ENCODE data around the gene ODAD4.

ODAD4 gene

GRCh38 chr17:41985919-41986318 is 55.5 kb downstream of the ODAD4 start:
- H3K27me3 ChIP-seq (ENCODE audit: low read length), result no peaks in the 10 kb centered on the region
- H3K27ac ChIP-seq (ENCODE audit: low read depth, low read length), result no peak overlapping the region
- H3K36me3 ChIP-seq (ENCODE audit: low read length), result peaks cover 28% of the 10 kb centered on the region; the same call in 1 of the 2 replicates
- H2AFZ ChIP-seq (ENCODE audit: low read depth, low read length, severe bottlenecking), result no peak overlapping the region
- no peaks in the 10 kb centered on the region for H3K9me2 ChIP-seq (replicated peaks; ENCODE audit: insufficient read depth, low read length)
- H3K9me3 ChIP-seq (ENCODE audit: insufficient read depth, low read length), result no peaks in the 10 kb centered on the region
- H3K4me2 ChIP-seq (ENCODE audit: low read depth, low read length, poor library complexity, severe bottlenecking), result no peak overlapping the region
- no peaks in the 10 kb centered on the region for H3K79me2 ChIP-seq (ENCODE audit: insufficient read depth, low read length)
- H3K9ac ChIP-seq (ENCODE audit: low read length), result no peak overlapping the region
- H3K4me3 ChIP-seq (ENCODE audit: insufficient read depth, low read length, poor library complexity, severe bottlenecking), result no peak overlapping the region
- TF ChIP-seq CTCF (IDR thresholded peaks at IDR 0.05; ENCODE audit: insufficient read depth, low read length, poor library complexity, severe bottlenecking) (no peak), EZH2phosphoT487 (conservative IDR thresholded peaks at IDR 0.05; ENCODE audit: low read length) (no peak)
- H3F3A ChIP-seq (ENCODE audit: insufficient read depth), result 0 out of 2 replicates have a peak, but pooled peaks cover 3% of the 10 kb centered on the region
- no peaks in the 10 kb centered on the region for H4K20me1 ChIP-seq (ENCODE audit: low read depth, low read length)

GRCh38 chr17:41986634-41987033 is 56.2 kb downstream of the ODAD4 start:
- Histone ChIP-seq H3K9ac (ENCODE audit: low read length) (no peak overlapping the region), H3K36me3 (ENCODE audit: low read length) (peaks cover 35% of the 10 kb centered on the region; the same call in 1 of the 2 replicates), H3K4me2 (ENCODE audit: low read depth, low read length, poor library complexity, severe bottlenecking) (no peak overlapping the region), H3K79me2 (ENCODE audit: insufficient read depth, low read length) (no peaks in the 10 kb centered on the region), H3K4me3 (ENCODE audit: insufficient read depth, low read length, poor library complexity, severe bottlenecking) (no peak overlapping the region), H4K20me1 (ENCODE audit: low read depth, low read length) (no peaks in the 10 kb centered on the region), H3F3A (ENCODE audit: insufficient read depth) (0 out of 2 replicates have a peak, but pooled peaks cover 3% of the 10 kb centered on the region), H3K27me3 (ENCODE audit: low read length) (no peaks in the 10 kb centered on the region), H2AFZ (ENCODE audit: low read depth, low read length, severe bottlenecking) (no peak overlapping the region), H3K27ac (ENCODE audit: low read depth, low read length) (no peak overlapping the region), H3K9me3 (ENCODE audit: insufficient read depth, low read length) (no peaks in the 10 kb centered on the region), H3K9me2 (replicated peaks; ENCODE audit: insufficient read depth, low read length) (no peaks in the 10 kb centered on the region)
- TF ChIP-seq CTCF (IDR thresholded peaks at IDR 0.05; ENCODE audit: insufficient read depth, low read length, poor library complexity, severe bottlenecking) (no peak), EZH2phosphoT487 (conservative IDR thresholded peaks at IDR 0.05; ENCODE audit: low read length) (no peak)

GRCh38 chr17:41987642-41988041 is 57.2 kb downstream of the ODAD4 start:
- H2AFZ ChIP-seq (ENCODE audit: low read depth, low read length, severe bottlenecking), result no peak overlapping the region
- H3K36me3 ChIP-seq (ENCODE audit: low read length), result peaks cover 37% of the 10 kb centered on the region; the same call in 1 of the 2 replicates
- no peaks in the 10 kb centered on the region for H3K9me2 ChIP-seq (replicated peaks; ENCODE audit: insufficient read depth, low read length)
- H3K9me3 ChIP-seq (ENCODE audit: insufficient read depth, low read length), result no peaks in the 10 kb centered on the region
- no peak overlapping the region for H3K4me2 ChIP-seq (ENCODE audit: low read depth, low read length, poor library complexity, severe bottlenecking)
- no peak for TF ChIP-seq EZH2phosphoT487 (conservative IDR thresholded peaks at IDR 0.05; ENCODE audit: low read length)
- no peak for TF ChIP-seq CTCF (IDR thresholded peaks at IDR 0.05; ENCODE audit: insufficient read depth, low read length, poor library complexity, severe bottlenecking)
- H4K20me1 ChIP-seq (ENCODE audit: low read depth, low read length), result no peaks in the 10 kb centered on the region
- no peak overlapping the region for H3K4me3 ChIP-seq (ENCODE audit: insufficient read depth, low read length, poor library complexity, severe bottlenecking)
- no peak overlapping the region for H3K27ac ChIP-seq (ENCODE audit: low read depth, low read length)
- no peak overlapping the region for H3K9ac ChIP-seq (ENCODE audit: low read length)
- no peaks in the 10 kb centered on the region for H3K27me3 ChIP-seq (ENCODE audit: low read length)
- H3F3A ChIP-seq (ENCODE audit: insufficient read depth), result 0 out of 2 replicates have a peak, but pooled peaks cover 3% of the 10 kb centered on the region
- H3K79me2 ChIP-seq (ENCODE audit: insufficient read depth, low read length), result no peaks in the 10 kb centered on the region

All from SU-DHL-6 (cell line).